Endothelial cell of umbilical vein (primary cell): ENCODE data around the gene RWDD1. TPM values are rescaled to one million over a fixed set of nuclear protein-coding genes. Genes with fewer than 3 reads are reported as not detected.

ENCODE experiments used
- BruUV-seq: library from RNA; stranded (reverse); fragments of 400-500 nt; replicated peaks from 2 replicates; lab custom pipeline; 2021; lab: Mats Ljungman, UMichigan
- CTCF ChIA-PET: fragments of 300-600, 350-600 bp; sonication (Branson Sonifier 250); formaldehyde crosslinking; loops from one replicate; lab custom pipeline; 2021; ENCODE audit warnings: antibody characterized with exemption, inconsistent platforms; lab: Charles Lee
- POLR2A ChIA-PET: fragments of 300-600, 350-600 bp; sonication (Branson Sonifier 250); formaldehyde crosslinking; loops from one replicate; lab custom pipeline; 2021; ENCODE audit warnings: antibody characterized with exemption, inconsistent platforms; lab: Charles Lee
- DNase-seq: peaks from one replicate; pipeline ENCODE4 v3.0.0-alpha.2; 2011; ENCODE audit warnings: low read depth, low spot score
- FAIRE-seq: peaks from 2 replicates; lab custom pipeline; 2011; peaks lifted over from hg19 to GRCh38; lab: Jason Lieb, UNC
- H2AFZ ChIP-seq: 2 replicates; pipeline ENCODE4 v1.6.0; 2012; ENCODE audit warnings: low read depth, low read length, control low read depth, inconsistent platforms
- H3K27ac ChIP-seq: 2 replicates; pipeline ENCODE4 v1.5.1; 2011; ENCODE audit warnings: low read depth, mild to moderate bottlenecking, control low read depth, low read length, moderate library complexity; ENCODE audit not compliant: insufficient read depth
- H3K27me3 ChIP-seq, 2 experiments: 2 replicates each; pipeline versions ENCODE4 v1.6.0 to v1.6.1; 2011; ENCODE audit warnings: low read length in 2 of 2, mixed read lengths in 1 of 2; ENCODE audit not compliant: control insufficient read depth in 2 of 2, insufficient read depth in 2 of 2
- H3K36me3 ChIP-seq, 2 experiments: 2 replicates in 1 of 2; 3 replicates in 1 of 2; pipeline ENCODE4 v1.5.1; 2011; ENCODE audit warnings: low read length in 2 of 2, mild to moderate bottlenecking in 1 of 2, moderate library complexity in 1 of 2; ENCODE audit not compliant: control insufficient read depth in 2 of 2, insufficient read depth in 2 of 2; ENCODE audit errors: extremely low read depth in 1 of 2
- H3K4me1 ChIP-seq: 3 replicates; pipeline ENCODE4 v1.5.1; 2011; ENCODE audit warnings: mild to moderate bottlenecking, low read length; ENCODE audit not compliant: control insufficient read depth, insufficient read depth; ENCODE audit errors: extremely low read depth
- H3K4me2 ChIP-seq: 2 replicates; pipeline ENCODE4 v1.6.1; 2011; ENCODE audit warnings: low read length, control low read depth, mixed read lengths; ENCODE audit not compliant: insufficient read depth
- H3K4me3 ChIP-seq, 3 experiments: fragments of 200-600 bp in 1 of 3; sonication (generic), shearing (Covaris generic) in 1 of 3; replicated peaks in 1 of 3; 2 replicates each; pipeline ENCODE4 v1.5.1; 2011 to 2016; ENCODE audit warnings: control low read depth in 3 of 3, low read length in 3 of 3, mild to moderate bottlenecking in 2 of 3, inconsistent platforms in 1 of 3, low read depth in 1 of 3, moderate library complexity in 1 of 3; ENCODE audit not compliant: insufficient read depth in 1 of 3
- H3K79me2 ChIP-seq: 2 replicates; pipeline ENCODE4 v1.6.0; 2012; ENCODE audit warnings: low read length, inconsistent platforms; ENCODE audit not compliant: control insufficient read depth, insufficient read depth
- H3K9ac ChIP-seq: replicated peaks from 2 replicates; pipeline ENCODE3; 2011; ENCODE audit warnings: low read length, control low read depth; ENCODE audit not compliant: insufficient read depth; ENCODE audit errors: extremely low read depth
- H3K9me1 ChIP-seq: replicated peaks from 3 replicates; pipeline ENCODE4 v1.6.0; 2011; ENCODE audit warnings: mild to moderate bottlenecking, low read length; ENCODE audit not compliant: control insufficient read depth, insufficient read depth; ENCODE audit errors: extremely low read depth
- H3K9me3 ChIP-seq: replicated peaks from 2 replicates; pipeline ENCODE4 v1.5.1; 2012; ENCODE audit warnings: low read length, inconsistent platforms; ENCODE audit not compliant: control insufficient read depth, insufficient read depth
- H4K20me1 ChIP-seq: replicated peaks from 2 replicates; pipeline ENCODE3; 2011; ENCODE audit warnings: mild to moderate bottlenecking, low read length; ENCODE audit not compliant: control insufficient read depth, insufficient read depth; ENCODE audit errors: extremely low read depth
- EZH2 ChIP-seq: IDR thresholded peaks from 2 replicates; pipeline ENCODE4 v1.6.1; 2012; ENCODE audit warnings: borderline replicate concordance, low read depth, mild to moderate bottlenecking, moderate library complexity, low read length, inconsistent platforms; ENCODE audit not compliant: severe bottlenecking
- GATA2 ChIP-seq: IDR thresholded peaks from 2 replicates; pipeline ENCODE4 v1.7.0; 2011; ENCODE audit warnings: low read depth, mild to moderate bottlenecking, moderate library complexity, mixed read lengths, low read length; ENCODE audit not compliant: insufficient read length, insufficient read depth
- JUN ChIP-seq: IDR thresholded peaks from 2 replicates; pipeline ENCODE4 v1.6.1; 2011; ENCODE audit warnings: borderline replicate concordance, low read depth; ENCODE audit not compliant: insufficient read length, insufficient read depth
- MYC ChIP-seq: IDR thresholded peaks from one replicate; pipeline ENCODE4 v1.6.1; 2011; ENCODE audit warnings: mild to moderate bottlenecking, low read depth, low read length
- POLR2A ChIP-seq: IDR thresholded peaks from 2 replicates; pipeline ENCODE4 v1.6.1; 2012; ENCODE audit warnings: low read depth, mild to moderate bottlenecking, control low read depth, low read length
- POLR2AphosphoS5 ChIP-seq: IDR thresholded peaks from 2 replicates; pipeline ENCODE4 v1.6.1; 2012; ENCODE audit warnings: low read depth, mild to moderate bottlenecking, control low read depth, low read length, moderate library complexity; ENCODE audit not compliant: insufficient read depth
- dilution Hi-C: fragments of 300-500 bp; cut with MboI; formaldehyde crosslinking; loops from one replicate; pipeline ENCODE4 v1.15.0; 2019; ENCODE audit warnings: low sequenced_read_pairs; ENCODE audit not compliant: extremely low pct_ligation_motif_present
- intact Hi-C: fragments of 100-400 bp; cut with micrococcal nuclease; formaldehyde crosslinking; loops from one replicate; pipeline ENCODE4 v1.10.0; 2022
- polyA plus RNA-seq, 4 experiments: library from polyadenylated mRNA; depleted of rRNA in 3 of 4; stranded (reverse) in 3 of 4; unstranded in 1 of 4; fragments of >200 nt; gene quantifications; 2 replicates each; pipeline versions ENCODE4 v1.2.1 to v1.2.3, GENCODE V29; 2011 to 2012; ENCODE audit warnings: missing spikeins in 1 of 4
- total RNA-seq: library from RNA; stranded (reverse); gene quantifications from 2 replicates; pipeline ENCODE4 v1.2.3, GENCODE V29; 2021

Gene RWDD1
- total and polyA plus RNA-seq, 2 donors (not counting 3 experiments of a cell fraction or from before 2014, with no cell fraction given): 18.7 to 37.9 TPM

DNA sequence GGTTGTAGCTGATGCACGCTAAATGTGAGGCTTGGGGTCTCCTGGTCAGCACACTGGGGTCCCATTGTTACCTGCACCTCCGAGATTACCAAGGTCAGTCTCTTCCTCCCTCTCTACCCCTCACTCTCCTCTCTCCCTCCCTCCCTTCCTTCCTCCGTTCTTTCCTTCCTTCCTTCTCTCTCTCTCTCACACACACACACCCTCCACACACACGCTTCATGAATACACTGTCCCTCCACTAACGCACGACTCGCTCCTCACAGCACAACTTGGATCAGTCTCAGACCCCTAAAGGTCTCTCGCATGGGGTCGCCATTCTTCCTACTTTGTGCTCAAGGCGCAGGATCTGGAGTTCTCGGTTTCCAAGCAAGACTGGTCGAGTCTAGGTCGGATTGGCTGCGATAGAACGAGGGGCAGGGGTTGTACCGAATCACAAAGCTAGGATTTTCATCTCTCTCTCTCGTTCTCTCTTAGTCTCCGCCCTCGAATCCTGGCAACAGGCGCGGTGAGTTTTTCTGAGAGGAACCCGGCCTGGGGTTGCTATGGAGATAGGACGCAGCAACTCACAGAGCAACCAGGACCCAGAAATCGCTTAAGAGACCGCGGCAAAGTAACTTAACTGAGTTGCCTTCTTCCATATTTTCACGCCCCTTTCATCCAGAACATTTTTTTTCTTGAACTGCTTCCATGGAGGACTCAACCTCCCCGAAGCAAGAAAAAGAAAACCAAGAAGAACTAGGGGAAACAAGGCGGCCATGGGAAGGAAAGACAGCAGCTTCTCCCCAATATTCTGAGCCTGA is 44.8 kb downstream of the RWDD1 start, which contains the start of gene RSPH4A:
TSS of gene RSPH4A (plus strand) at position 543 of the 800 bp plus-strand sequence. CDS start at position 688, 145 bp downstream.
- Histone ChIP-seq H3K4me3 (peak within 1 kb of the TSS; percentile 52 to 84 (median 70)), H3K36me3 (no peaks in the 10 kb centered on the region), H4K20me1 (no peaks in the 10 kb centered on the region), H3K4me1 (peaks cover 9% of the 10 kb centered on the region), H3K27ac (no peak within 1 kb of the TSS), H3K4me2 (peak within 1 kb of the TSS; percentile 93), H2AFZ (peak within 1 kb of the TSS; percentile 100), H3K9me1 (no peaks in the 10 kb centered on the region), H3K27me3 (peaks cover 6 to 16% of the 10 kb centered on the region in 2 experiments), H3K9me3 (no peaks in the 10 kb centered on the region), H3K9ac (peak within 1 kb of the TSS; percentile 53), H3K79me2 (no peaks in the 10 kb centered on the region)
- intact Hi-C loops (loop anchor here (1.0 to 10.0 kb wide), 2 partner anchors 337 to 349 kb away; partner anchors contain the start of gene TSPYL1), dilution Hi-C loops (no loop called here)
- peak; percentile 98 for DNase-seq
- TF ChIP-seq MYC (no peak), POLR2AphosphoS5 (no peak), EZH2 (no peak), POLR2A (no peak), JUN (no peak), GATA2 (no peak)
- POLR2A ChIA-PET: interaction anchor here (0.7 kb wide), 1 partner anchor 56 kb away, joined by 3 read pairs; no protein-coding TSS in a partner anchor
- peak; percentile 100 for FAIRE-seq
- CTCF ChIA-PET: interaction anchor here (0.6 to 1.5 kb wide), 17 partner anchors 8 to 348 kb away, joined by 3 to 6 read pairs (median 4); partner anchors contain the start of genes CALHM5, FAM162B and RWDD1
- no TSS peak for BruUV-seq
